ENCODE measurements around the gene SMIM44. TPM values are rescaled to one million over a fixed set of nuclear protein-coding genes. Genes with fewer than 3 reads are reported as not detected.

SMIM44 gene
- polyA plus RNA-seq, 1 donor: not detected

DNA sequence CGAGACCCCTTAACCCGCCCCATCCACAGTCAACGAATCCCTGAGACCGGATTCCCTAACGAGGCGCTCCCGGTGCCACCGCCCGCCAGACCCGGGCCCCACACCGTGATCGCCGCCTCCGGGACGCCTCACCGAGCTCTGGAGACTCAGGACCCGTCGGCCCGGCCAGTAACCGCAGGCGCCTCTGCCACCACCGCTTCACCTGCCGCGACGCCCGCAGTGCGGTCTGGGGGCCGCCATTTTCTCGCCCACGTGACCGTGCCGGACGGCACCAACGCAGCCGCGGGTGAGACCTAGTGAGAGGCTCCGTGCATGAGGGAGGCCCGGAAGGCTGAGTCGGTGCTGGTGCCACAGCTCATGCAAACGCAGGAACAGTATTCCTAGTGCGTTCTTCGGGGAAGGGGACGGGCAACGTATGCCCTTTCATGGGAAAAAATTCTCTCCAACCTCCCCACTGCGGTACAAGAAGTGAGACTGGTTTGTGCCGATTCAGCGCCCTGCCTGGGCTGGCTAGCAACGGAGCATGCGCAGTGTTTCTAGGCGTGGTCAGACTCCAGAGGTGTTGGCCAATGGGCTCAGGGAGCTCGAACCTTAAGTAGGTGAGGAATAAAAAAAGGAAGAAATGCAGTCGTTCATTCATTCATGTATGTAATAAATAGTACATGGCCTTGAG lies 17.3 kb upstream of the SMIM44 start, which contains the start of gene DOHH:
Gene DOHH, minus strand, starts transcription at position 246 of the 673 bp plus-strand sequence. CDS start 3,860 bp downstream, outside the sequence.
- peak; percentile 97 for DNase-seq

DNA sequence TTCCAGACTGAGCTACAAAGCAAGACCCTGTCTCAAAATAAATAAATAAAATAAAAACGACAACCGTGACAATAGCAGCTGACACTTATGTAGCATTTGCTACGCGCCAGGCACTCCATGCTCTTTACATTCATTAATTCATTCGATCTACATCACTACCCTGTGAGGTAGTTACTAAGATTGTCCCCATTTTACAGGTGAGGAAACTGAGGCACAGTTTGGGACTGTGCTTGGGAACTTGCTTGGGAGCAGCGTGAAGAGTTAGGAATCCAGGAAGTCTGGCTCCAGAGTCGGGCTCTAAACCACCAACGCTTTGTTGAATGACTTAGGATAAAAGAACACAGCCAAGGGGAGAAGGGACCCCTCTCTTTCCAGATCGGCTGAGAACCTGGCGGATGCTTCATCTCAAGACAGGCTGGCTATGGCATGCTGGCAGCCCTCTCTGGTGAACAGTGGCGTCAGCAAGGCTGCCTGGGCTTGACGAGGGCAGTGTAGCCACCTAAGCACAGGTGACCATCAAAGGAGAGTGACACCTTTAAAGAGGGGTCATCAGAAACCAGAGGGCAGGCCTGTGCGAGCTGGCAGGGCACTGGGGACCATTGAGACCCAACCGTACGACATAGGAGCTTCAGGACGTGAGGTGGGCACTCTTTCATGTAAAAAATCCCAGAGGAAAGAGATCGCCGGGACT lies 16.6 kb upstream of the SMIM44 start:
- no peak for DNase-seq

- no peak for DNase-seq
These were observed 14.7 kb upstream of the SMIM44 start for GRCh38 chr19:3497757-3498520.

DNA sequence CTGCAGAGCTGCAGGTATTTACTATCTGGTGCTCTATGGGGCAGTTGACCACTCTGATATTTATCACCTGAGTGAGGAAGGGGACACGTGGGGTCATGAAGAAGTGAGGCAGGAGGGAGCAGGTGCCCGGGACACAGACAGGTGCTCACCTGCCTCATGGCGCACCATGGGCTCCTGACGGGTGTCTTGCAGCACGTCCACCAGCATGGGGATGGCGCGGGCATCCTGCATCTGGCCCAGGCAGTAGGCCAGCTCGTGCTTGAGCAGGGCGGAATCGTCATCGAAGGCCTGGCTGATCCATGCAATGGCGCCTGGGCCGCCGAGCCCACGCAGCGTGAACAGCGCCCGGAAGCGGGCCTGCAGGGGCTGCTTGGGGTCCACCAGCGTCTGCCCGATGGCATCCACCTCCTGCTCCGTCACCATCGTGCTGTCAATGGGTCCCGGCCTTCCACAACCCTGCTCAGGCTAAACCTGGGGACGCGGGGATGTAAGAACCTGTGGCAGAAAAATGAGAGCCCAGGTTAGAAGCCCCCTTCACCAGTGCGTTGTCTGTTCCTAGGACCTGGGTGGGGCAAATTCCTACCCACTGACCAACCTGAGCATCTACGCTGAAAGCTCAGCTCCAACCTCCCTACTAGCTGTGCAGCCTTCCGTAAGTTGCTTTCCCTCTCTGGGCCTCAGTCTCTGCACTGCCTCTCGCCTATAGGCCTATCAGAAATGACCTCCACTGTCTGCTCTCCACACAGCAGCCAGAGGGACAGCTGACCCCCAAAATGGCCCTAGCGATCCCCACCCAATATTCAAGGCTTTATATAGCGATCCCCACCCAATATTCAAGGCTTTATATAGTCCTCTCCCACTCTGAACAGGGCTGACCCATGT lies 13.4 kb upstream of the SMIM44 start:
- DNase-seq: no peak

- no peak for DNase-seq
These were observed 11.3 kb upstream of the SMIM44 start for GRCh38 chr19:3494559-3494958.

DNA sequence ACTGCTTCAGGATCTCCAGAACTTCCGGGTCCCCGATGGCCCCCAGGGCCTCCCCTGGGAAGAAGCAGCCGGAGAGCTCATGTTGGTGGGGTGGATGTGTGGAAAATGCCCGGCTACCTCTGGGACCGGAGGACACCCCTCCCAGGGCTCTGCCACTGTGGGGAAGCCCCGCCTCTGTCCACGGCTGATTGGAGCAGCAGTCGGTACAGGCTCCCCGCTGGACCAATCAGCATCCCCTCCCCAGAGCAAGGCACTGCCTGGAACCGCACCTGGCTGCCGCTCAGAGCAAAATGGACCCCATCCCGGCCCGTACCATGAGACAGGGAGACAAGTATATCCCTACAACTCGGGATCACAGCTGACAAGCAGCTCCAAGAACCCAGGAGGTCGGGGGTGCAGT lies 10.8 kb upstream of the SMIM44 start:
- DNase-seq: no peak

- DNase-seq: no peak
These were observed 10.4 kb upstream of the SMIM44 start for GRCh38 chr19:3493651-3494050.

DNA sequence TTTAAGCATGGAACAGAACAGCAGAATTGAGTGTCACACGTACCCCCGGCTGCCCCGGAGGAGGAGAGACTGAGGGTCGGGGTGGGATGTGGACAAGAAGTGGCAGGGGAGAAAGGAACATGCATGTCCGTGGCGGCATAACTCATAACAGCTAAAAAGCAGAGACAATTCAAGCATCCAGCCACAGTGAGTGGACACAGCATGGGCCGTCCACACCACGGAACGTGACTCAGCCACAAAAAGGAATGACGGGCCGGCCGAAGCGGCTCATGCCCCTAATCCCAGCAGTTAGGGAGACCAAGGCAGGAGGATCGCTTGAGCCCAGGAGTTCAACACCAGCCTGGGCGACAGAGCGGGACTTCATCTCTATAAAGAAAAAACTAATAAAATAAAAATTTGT lies 9.7 kb upstream of the SMIM44 start:
- DNase-seq: no peak

DNA sequence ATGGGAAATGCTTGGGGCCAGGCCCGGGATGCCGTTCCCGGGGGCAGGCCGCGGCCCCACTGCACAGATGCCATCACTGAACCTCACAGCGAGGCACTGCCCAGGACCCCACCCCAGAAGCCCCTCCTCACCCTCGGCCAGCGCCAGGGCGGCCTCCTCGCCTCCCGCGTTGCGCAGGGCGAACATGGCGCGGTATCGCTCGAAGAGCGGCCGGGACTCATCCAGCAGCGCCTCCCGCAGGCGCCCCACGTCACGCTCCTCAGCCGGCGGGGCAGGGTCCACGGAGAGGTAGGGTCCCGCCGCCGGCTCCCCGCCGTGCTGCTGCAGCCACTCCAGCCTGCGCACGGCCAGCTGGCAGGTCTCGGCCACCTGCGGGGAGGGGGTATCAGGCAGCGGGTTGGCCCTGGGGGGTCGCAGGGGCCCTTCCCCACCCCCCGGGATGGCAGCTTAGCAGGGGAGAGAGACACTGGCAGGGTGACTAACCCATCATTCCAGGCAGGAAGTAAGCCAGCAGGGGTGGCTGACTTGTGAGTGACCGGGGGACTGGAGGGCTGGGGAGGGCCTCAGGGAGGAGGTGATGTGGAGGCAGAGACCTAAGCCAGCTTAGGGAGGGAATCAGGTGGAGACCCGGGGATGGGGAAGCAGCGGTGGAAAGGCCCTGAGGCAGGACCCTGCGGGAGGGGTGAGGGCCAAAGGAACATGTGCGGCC lies 9.0 kb upstream of the SMIM44 start:
- no peak for DNase-seq

DNA sequence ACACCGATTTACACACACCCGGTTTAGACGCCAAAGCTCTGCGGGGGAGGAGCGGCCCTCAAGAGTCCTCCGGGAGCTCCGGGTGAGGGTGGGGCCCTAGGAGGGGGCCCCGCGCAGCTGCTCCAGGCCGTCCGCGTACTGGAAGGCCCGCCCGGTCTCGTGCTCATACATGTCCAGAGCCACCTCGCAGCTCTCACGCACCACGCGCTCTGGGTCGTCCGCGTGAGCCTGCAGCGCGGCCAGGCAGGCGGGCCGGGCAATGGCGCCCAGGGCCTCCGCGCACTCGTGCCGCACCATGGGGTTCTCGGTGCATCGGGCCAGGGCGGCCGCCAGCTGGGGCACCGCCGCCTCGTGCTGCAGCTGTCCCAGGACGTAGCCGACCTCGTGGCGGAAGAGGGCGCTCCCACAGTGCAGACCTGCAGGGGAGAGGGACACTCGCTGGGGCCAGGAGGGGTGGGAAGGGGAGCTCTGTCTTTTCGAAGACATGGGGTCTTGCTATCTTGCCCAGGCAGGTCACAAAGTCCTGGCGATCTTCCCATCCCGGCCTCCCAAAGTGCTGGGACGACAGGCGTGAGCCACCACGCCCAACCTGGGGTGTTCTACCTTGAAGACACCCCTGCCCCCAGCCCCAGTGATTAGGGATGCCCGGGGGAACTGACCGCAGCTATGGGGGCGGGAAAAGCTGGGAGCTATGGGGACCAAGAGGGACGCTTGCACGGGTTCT lies 8.3 kb upstream of the SMIM44 start:
- DNase-seq: no peak

GRCh38 chr19:3482507-3483225 lies 575 bp downstream of the SMIM44 start:
- no peak for DNase-seq

GRCh38 chr19:3481241-3482090 lies 1.8 kb downstream of the SMIM44 start:
- DNase-seq: no peak

- DNase-seq: no peak
These were observed 2.7 kb downstream of the SMIM44 start, which contains the start of gene SMIM24 for GRCh38 chr19:3480383-3481091. TSS of gene SMIM24 (minus strand) at chr19:3480525. CDS start at chr19:3480463, 62 bp downstream.

- DNase-seq: no peak
These were observed 3.4 kb downstream of the SMIM44 start for GRCh38 chr19:3479834-3480215.

GRCh38 chr19:3479177-3479833 lies 3.9 kb downstream of the SMIM44 start:
- no peak for DNase-seq

DNA sequence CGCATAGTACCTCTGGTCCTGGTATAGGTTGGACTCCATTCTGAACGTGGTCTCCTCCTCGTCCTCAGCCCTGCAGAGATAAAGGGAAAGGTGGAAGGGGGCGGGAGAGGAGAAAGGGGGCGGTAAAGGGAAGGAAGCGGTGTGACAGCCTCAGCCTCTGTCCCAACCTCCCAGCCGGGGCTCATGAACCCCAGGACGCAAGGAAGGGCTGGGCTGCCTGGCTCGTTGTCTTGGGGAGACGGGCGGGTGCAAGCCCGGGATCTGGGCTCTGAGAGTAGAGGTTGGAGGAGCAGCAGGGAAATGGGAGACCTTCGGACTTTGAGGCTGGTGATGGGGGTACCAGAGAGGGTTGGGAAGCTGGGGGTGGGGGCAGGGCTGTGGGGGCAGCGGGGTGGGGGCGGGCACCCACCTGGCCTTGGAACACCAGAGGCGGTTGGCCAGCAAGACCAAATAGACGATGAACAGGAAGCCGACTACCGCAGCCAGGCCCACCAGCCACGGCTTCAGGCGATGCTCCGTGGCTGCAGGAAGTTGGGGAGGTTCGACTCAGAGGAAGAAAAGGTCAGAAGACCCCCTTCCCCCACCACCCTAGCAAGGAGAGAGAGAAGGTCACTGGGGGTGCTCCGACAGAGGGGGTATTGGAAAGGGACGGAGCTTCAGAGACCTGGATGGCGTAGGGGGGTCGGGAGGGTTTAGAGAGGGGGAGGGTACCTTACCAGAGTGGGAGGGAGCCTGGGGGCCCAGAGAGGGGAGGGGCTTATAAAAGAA lies 4.6 kb downstream of the SMIM44 start:
- DNase-seq: no peak

- no peak for DNase-seq
These were observed 5.3 kb downstream of the SMIM44 start for GRCh38 chr19:3477951-3478350.

Data from left kidney (tissue), 2 donors.